HL-60 (cell line): ENCODE data around the gene CIAO3.

ENCODE experiments used
- DNase-seq, 2 experiments: peaks; one replicate each; pipeline ENCODE4 v3.0.0-alpha.2; 2010 to 2020; ENCODE audit warnings: low read depth in 1 of 2, low spot score in 1 of 2
- H3K27ac ChIP-seq: fragments of 250-450 bp; sonication (Bioruptor Pico); replicated peaks from 2 replicates; pipeline ENCODE4 v1.5.1; 2020; ENCODE audit warnings: mild to moderate bottlenecking, moderate library complexity
- H3K27me3 ChIP-seq: fragments of 250-450 bp; sonication (Bioruptor Pico); 2 replicates; pipeline ENCODE4 v1.5.1; 2021; ENCODE audit warnings: mild to moderate bottlenecking, moderate library complexity; ENCODE audit not compliant: insufficient read depth, poor library complexity, severe bottlenecking
- H3K4me3 ChIP-seq: replicated peaks from 2 replicates; pipeline ENCODE4 v1.5.1; 2011; ENCODE audit warnings: mild to moderate bottlenecking, control low read depth, low read length; ENCODE audit not compliant: insufficient read depth
- GABPA ChIP-seq: IDR thresholded peaks from 2 replicates; pipeline ENCODE4 v1.6.1; 2012; ENCODE audit warnings: low read depth
- POLR2AphosphoS5 ChIP-seq: IDR thresholded peaks from 2 replicates; pipeline ENCODE4 v1.6.1; 2012; ENCODE audit warnings: low read depth
- SPI1 ChIP-seq: IDR thresholded peaks from 2 replicates; pipeline ENCODE4 v1.6.1; 2012; ENCODE audit warnings: low read depth, mild to moderate bottlenecking, borderline replicate concordance
- TF ChIP-seq, protein P1 (sequence below): IDR thresholded peaks from one replicate; pipeline ENCODE4 v1.5.1; 2011; ENCODE audit warnings: low read length, control low read depth, inconsistent platforms; ENCODE audit not compliant: insufficient read depth
- TF ChIP-seq, protein P2 (sequence below): IDR thresholded peaks from 2 replicates; pipeline ENCODE4 v1.6.1; 2012; ENCODE audit warnings: low read depth; ENCODE audit not compliant: insufficient replicate concordance

The CIAO3 gene

DNA sequence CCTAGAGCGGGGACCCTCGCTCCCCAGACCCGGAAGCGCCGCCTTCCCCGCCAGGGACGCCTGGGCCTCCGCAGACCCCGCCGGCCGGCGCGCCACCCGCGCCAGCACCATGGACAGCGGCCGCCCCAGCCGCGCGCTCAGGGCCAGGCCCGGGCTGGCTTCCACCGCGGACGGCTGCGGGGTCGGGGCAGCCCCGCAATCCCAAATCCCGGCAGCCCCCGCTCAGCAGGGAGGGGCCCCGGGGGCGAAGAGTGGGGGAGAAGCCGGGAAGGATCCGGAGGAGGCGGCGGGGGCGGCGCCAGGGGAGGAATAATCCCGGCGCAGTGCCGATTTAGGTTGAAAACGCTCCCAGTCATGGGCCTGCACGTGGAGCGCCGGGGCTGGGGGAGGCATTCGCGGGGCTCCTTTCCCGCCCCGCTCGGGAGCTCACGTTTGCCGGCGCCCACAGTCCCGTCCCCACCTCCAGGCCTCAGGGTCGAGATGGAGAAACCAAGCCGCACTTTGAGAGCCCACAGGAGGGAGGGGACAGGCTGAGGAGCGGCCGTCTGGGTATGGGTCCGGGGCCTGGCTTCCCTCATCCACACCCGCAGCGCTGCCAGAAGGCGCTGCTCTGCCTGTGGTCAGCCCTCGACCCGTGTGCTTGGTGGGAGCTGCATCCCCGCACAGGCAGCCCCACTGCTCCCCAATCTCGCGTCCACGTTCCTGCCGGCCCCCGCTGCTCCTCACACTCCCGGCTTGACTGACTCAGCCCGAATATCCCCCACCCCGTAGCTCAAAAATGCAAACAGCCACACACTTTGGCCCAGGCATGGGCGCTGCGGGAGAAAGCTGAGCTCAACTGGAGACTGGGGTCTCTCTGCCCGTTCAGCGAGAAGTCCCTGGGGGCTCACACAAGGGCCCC lies 39.9 kb downstream of the CIAO3 start:
- Histone ChIP-seq H3K27me3 (peaks cover 53% of the 10 kb centered on the region), H3K4me3 (no peak overlapping the region), H3K27ac (no peak overlapping the region)
- TF ChIP-seq, protein P1, sequence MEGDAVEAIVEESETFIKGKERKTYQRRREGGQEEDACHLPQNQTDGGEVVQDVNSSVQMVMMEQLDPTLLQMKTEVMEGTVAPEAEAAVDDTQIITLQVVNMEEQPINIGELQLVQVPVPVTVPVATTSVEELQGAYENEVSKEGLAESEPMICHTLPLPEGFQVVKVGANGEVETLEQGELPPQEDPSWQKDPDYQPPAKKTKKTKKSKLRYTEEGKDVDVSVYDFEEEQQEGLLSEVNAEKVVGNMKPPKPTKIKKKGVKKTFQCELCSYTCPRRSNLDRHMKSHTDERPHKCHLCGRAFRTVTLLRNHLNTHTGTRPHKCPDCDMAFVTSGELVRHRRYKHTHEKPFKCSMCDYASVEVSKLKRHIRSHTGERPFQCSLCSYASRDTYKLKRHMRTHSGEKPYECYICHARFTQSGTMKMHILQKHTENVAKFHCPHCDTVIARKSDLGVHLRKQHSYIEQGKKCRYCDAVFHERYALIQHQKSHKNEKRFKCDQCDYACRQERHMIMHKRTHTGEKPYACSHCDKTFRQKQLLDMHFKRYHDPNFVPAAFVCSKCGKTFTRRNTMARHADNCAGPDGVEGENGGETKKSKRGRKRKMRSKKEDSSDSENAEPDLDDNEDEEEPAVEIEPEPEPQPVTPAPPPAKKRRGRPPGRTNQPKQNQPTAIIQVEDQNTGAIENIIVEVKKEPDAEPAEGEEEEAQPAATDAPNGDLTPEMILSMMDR = no peak
- TF ChIP-seq, protein P2, sequence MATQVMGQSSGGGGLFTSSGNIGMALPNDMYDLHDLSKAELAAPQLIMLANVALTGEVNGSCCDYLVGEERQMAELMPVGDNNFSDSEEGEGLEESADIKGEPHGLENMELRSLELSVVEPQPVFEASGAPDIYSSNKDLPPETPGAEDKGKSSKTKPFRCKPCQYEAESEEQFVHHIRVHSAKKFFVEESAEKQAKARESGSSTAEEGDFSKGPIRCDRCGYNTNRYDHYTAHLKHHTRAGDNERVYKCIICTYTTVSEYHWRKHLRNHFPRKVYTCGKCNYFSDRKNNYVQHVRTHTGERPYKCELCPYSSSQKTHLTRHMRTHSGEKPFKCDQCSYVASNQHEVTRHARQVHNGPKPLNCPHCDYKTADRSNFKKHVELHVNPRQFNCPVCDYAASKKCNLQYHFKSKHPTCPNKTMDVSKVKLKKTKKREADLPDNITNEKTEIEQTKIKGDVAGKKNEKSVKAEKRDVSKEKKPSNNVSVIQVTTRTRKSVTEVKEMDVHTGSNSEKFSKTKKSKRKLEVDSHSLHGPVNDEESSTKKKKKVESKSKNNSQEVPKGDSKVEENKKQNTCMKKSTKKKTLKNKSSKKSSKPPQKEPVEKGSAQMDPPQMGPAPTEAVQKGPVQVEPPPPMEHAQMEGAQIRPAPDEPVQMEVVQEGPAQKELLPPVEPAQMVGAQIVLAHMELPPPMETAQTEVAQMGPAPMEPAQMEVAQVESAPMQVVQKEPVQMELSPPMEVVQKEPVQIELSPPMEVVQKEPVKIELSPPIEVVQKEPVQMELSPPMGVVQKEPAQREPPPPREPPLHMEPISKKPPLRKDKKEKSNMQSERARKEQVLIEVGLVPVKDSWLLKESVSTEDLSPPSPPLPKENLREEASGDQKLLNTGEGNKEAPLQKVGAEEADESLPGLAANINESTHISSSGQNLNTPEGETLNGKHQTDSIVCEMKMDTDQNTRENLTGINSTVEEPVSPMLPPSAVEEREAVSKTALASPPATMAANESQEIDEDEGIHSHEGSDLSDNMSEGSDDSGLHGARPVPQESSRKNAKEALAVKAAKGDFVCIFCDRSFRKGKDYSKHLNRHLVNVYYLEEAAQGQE = peak; percentile 98
- no peak for TF ChIP-seq POLR2AphosphoS5
- DNase-seq = no peak

DNA sequence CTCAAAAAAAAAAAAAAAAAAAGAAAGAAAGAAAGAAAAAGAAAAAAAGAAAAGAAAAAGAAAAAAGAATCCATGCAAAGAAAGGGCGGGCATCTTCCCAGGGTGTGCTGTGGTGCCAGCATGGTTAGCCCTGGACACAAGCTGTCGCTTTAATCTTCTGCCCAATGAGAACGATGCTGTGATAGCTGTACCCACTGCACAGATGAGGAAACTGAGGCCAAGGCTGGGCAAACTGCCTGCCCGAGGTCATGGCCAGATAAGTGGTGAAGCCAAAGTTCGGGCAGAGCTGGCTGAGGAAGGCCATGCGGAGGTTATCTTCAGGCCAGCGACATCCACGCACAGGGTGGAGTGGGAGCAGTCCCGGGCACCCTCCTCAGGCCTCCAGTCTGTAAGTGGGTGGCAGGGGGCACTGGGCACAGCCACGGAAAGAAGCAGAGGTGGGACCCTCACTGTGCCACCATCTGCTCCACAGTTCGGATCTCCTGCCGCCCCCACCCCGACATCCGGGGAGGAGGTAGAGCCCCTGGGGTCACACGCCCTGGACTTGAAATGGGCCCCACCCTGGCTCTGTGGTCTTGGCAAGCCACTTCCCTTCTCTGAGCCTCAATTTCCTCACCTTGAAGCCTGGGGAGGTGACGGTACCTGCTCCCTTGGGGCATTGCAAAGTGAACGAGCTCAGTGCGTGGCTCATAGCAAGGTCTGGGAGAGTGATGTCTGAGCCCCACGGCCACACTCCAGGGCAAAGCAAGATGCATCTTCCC lies 41.7 kb downstream of the CIAO3 start:
- no peak overlapping the region for H3K4me3 ChIP-seq
- TF ChIP-seq, protein P2 = peak; percentile 33
- TF ChIP-seq, protein P1 = no peak
- peaks cover 57% of the 10 kb centered on the region for H3K27me3 ChIP-seq
- no peak for DNase-seq
- no peak overlapping the region for H3K27ac ChIP-seq

DNA sequence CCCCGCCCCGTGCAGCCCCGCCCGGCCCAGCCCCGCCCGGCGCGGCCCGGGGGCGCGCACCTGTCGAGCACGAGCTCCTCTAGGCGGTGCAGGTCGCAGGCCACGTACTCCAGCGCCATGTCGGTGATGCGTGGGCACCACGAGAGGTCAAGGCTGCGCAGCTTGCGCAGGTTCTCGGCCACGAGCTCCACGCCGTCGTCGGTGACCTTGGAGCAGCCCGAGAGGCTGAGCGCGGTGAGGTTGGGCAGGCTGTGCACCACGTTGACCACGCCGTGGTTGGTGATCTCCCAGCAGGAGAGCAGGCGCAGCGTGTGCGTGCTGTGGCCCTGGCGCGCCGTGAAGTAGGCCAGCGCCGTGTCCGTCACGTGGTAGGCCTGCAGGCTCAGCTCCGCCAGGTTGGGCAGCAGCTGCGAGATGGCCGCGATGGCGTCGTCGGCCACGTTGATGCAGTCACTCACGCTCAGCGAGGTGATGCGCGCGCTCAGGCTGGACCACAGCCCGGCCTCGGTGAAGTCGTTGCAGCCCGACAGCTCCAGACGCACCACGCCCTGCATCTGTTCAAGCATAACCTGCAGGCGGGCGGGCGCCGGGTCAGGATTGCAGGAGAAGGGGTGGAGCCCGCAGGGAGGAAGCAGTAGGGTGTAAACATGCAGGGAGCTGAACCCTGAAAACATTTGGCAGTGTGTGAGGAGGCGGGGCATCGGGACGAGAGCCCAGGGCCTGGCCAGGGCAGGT lies 45.3 kb downstream of the CIAO3 start:
- H3K27ac ChIP-seq = no peak overlapping the region
- H3K27me3 ChIP-seq = peaks cover 48% of the 10 kb centered on the region
- TF ChIP-seq GABPA (no peak), POLR2AphosphoS5 (no peak), SPI1 (no peak)
- TF ChIP-seq, protein P1 = no peak
- TF ChIP-seq, protein P2 = no peak
- peak in 1 of 2 experiments; percentile 68 for DNase-seq
- H3K4me3 ChIP-seq = peak overlapping the region; percentile 19
